LoVo (cell line): ENCODE data around the gene NRF1.

ENCODE experiments used
- DNase-seq: peaks from one replicate; pipeline ENCODE4 v3.0.0-alpha.2; 2016; ENCODE audit warnings: low spot score

Gene NRF1

GRCh38 chr7:129686063-129686462 is 74.5 kb downstream of the NRF1 start:
- no peak for DNase-seq

- DNase-seq: no peak
Observed at GRCh38 chr7:129688503-129689222, 77.1 kb downstream of the NRF1 start.

- DNase-seq: no peak
Observed at GRCh38 chr7:129689995-129690581, 78.6 kb downstream of the NRF1 start.

GRCh38 chr7:129690701-129691100 is 79.2 kb downstream of the NRF1 start:
- DNase-seq: no peak

GRCh38 chr7:129698516-129699418 is 87.2 kb downstream of the NRF1 start:
- peak; percentile 62 for DNase-seq

- DNase-seq: no peak
Observed at GRCh38 chr7:129702316-129702715, 90.8 kb downstream of the NRF1 start.

- no peak for DNase-seq
Observed at GRCh38 chr7:129702761-129703338, 91.3 kb downstream of the NRF1 start.

GRCh38 chr7:129703751-129704150 is 92.2 kb downstream of the NRF1 start:
- DNase-seq: no peak

- no peak for DNase-seq
Observed at GRCh38 chr7:129707910-129708499, 96.5 kb downstream of the NRF1 start.

- DNase-seq: no peak
Observed at GRCh38 chr7:129713544-129713943, 102.0 kb downstream of the NRF1 start.

GRCh38 chr7:129714514-129715063 is 103.1 kb downstream of the NRF1 start:
- DNase-seq: no peak

GRCh38 chr7:129719980-129720732 is 108.6 kb downstream of the NRF1 start:
- no peak for DNase-seq

- DNase-seq: no peak
Observed at GRCh38 chr7:129721068-129721467, 109.5 kb downstream of the NRF1 start.

- no peak for DNase-seq
Observed at GRCh38 chr7:129723679-129724078, 112.2 kb downstream of the NRF1 start.

GRCh38 chr7:129724796-129725195 is 113.3 kb downstream of the NRF1 start:
- DNase-seq: no peak

GRCh38 chr7:129728875-129729467 is 117.5 kb downstream of the NRF1 start:
- DNase-seq: no peak

GRCh38 chr7:129729511-129729910 is 118.0 kb downstream of the NRF1 start:
- no peak for DNase-seq

- DNase-seq: no peak
Observed at GRCh38 chr7:129730159-129730558, 118.6 kb downstream of the NRF1 start.

GRCh38 chr7:129734400-129734799 is 122.9 kb downstream of the NRF1 start:
- no peak for DNase-seq

- no peak for DNase-seq
Observed at GRCh38 chr7:129739427-129739826, 127.9 kb downstream of the NRF1 start.
